Activated naive CD8-positive, alpha-beta T cell treated with anti-CD3 and anti-CD28 coated beads for 36 hours (primary cell): Measurements from ENCODE around the gene PDE4D. TPM values are rescaled to one million over a fixed set of nuclear protein-coding genes. Genes with fewer than 3 reads are reported as not detected.
"Not testable (repeated sequence)": the region's sequence is repeated elsewhere in the genome, so short reads cannot be mapped to it uniquely, and the experiment has no call there.

ENCODE experiments used
- DNase-seq: peaks from one replicate; pipeline ENCODE4 v3.0.0; 2021
- H3K27ac Mint-ChIP-seq: one replicate; pipeline ENCODE4 v1.8.0; 2022; ENCODE audit warnings: mild to moderate bottlenecking, moderate library complexity, mixed read lengths
- H3K27me3 Mint-ChIP-seq: one replicate; pipeline ENCODE4 v1.8.0; 2022; ENCODE audit warnings: mild to moderate bottlenecking, mixed read lengths
- H3K36me3 Mint-ChIP-seq: one replicate; pipeline ENCODE4 v1.8.0; 2021; ENCODE audit warnings: mild to moderate bottlenecking, mixed read lengths
- H3K4me1 Mint-ChIP-seq: one replicate; pipeline ENCODE4 v1.8.0; 2021; ENCODE audit warnings: mixed read lengths
- H3K4me3 Mint-ChIP-seq: one replicate; pipeline ENCODE4 v1.8.0; 2022; ENCODE audit warnings: mild to moderate bottlenecking, moderate library complexity, mixed read lengths
- H3K9me3 Mint-ChIP-seq: one replicate; pipeline ENCODE4 v1.8.0; 2022; ENCODE audit warnings: mixed read lengths
- total RNA-seq, 2 experiments: library from RNA; stranded (reverse); gene quantifications; one replicate each; pipeline ENCODE4 v1.2.3, GENCODE V29; 2021

Gene PDE4D
- total RNA-seq, 2 experiments from 2014 or later = 40.7 TPM

- H3K27ac Mint-ChIP-seq = no peak overlapping the region
- no peak overlapping the region for H3K4me3 Mint-ChIP-seq
- peaks cover 10% of the 10 kb centered on the region for H3K4me1 Mint-ChIP-seq
- H3K27me3 Mint-ChIP-seq = peaks cover 35% of the 10 kb centered on the region
- no peaks in the 10 kb centered on the region for H3K9me3 Mint-ChIP-seq
- no peaks in the 10 kb centered on the region for H3K36me3 Mint-ChIP-seq
- no peak for DNase-seq
Observed at GRCh38 chr5:59772757-59773156, 120.8 kb downstream of the PDE4D start.

GRCh38 chr5:59772206-59772605, 121.3 kb downstream of the PDE4D start:
- Mint-ChIP-seq H3K27ac (no peak overlapping the region), H3K27me3 (peaks cover 40% of the 10 kb centered on the region), H3K4me1 (peaks cover 10% of the 10 kb centered on the region), H3K9me3 (no peaks in the 10 kb centered on the region), H3K36me3 (no peaks in the 10 kb centered on the region), H3K4me3 (no peak overlapping the region)
- DNase-seq = no peak

GRCh38 chr5:59770953-59771352, 122.6 kb downstream of the PDE4D start:
- DNase-seq = no peak
- Mint-ChIP-seq H3K27me3 (peaks cover 45% of the 10 kb centered on the region), H3K36me3 (no peaks in the 10 kb centered on the region), H3K9me3 (no peaks in the 10 kb centered on the region), H3K4me1 (peaks cover 10% of the 10 kb centered on the region), H3K4me3 (no peak overlapping the region), H3K27ac (no peak overlapping the region)

- Mint-ChIP-seq H3K36me3 (no peaks in the 10 kb centered on the region), H3K4me1 (peaks cover 10% of the 10 kb centered on the region), H3K9me3 (no peaks in the 10 kb centered on the region), H3K27ac (no peak overlapping the region), H3K4me3 (no peak overlapping the region), H3K27me3 (peaks cover 52% of the 10 kb centered on the region)
- no peak for DNase-seq
Observed at GRCh38 chr5:59769832-59770231, 123.7 kb downstream of the PDE4D start.

GRCh38 chr5:59769041-59769360, 124.5 kb downstream of the PDE4D start:
- Mint-ChIP-seq H3K9me3 (no peaks in the 10 kb centered on the region), H3K4me1 (peaks cover 10% of the 10 kb centered on the region), H3K36me3 (no peaks in the 10 kb centered on the region), H3K4me3 (no peak overlapping the region), H3K27ac (no peak overlapping the region), H3K27me3 (peaks cover 52% of the 10 kb centered on the region)
- no peak for DNase-seq

GRCh38 chr5:59768152-59769040, 125.1 kb downstream of the PDE4D start:
- Mint-ChIP-seq H3K27ac (no peak overlapping the region), H3K9me3 (no peaks in the 10 kb centered on the region), H3K4me3 (peak overlapping the region; percentile 56), H3K27me3 (peaks cover 52% of the 10 kb centered on the region), H3K36me3 (no peaks in the 10 kb centered on the region), H3K4me1 (peaks cover 10% of the 10 kb centered on the region)
- peak; percentile 9 for DNase-seq

GRCh38 chr5:59767681-59768151, 125.8 kb downstream of the PDE4D start:
- H3K4me3 Mint-ChIP-seq = no peak overlapping the region
- no peak overlapping the region for H3K27ac Mint-ChIP-seq
- peaks cover 52% of the 10 kb centered on the region for H3K27me3 Mint-ChIP-seq
- H3K36me3 Mint-ChIP-seq = no peaks in the 10 kb centered on the region
- DNase-seq = no peak
- H3K9me3 Mint-ChIP-seq = no peaks in the 10 kb centered on the region
- peaks cover 10% of the 10 kb centered on the region for H3K4me1 Mint-ChIP-seq

GRCh38 chr5:59767211-59767605, 126.3 kb downstream of the PDE4D start:
- Mint-ChIP-seq H3K9me3 (no peaks in the 10 kb centered on the region), H3K36me3 (no peaks in the 10 kb centered on the region), H3K27ac (no peak overlapping the region), H3K4me3 (no peak overlapping the region), H3K27me3 (peaks cover 52% of the 10 kb centered on the region), H3K4me1 (peaks cover 10% of the 10 kb centered on the region)
- DNase-seq = no peak

GRCh38 chr5:59766427-59767210, 126.9 kb downstream of the PDE4D start:
- no peaks in the 10 kb centered on the region for H3K36me3 Mint-ChIP-seq
- no peak overlapping the region for H3K4me3 Mint-ChIP-seq
- H3K27ac Mint-ChIP-seq = no peak overlapping the region
- no peaks in the 10 kb centered on the region for H3K9me3 Mint-ChIP-seq
- DNase-seq = no peak
- H3K4me1 Mint-ChIP-seq = peaks cover 10% of the 10 kb centered on the region
- peaks cover 52% of the 10 kb centered on the region for H3K27me3 Mint-ChIP-seq

- DNase-seq = no peak
- H3K4me3 Mint-ChIP-seq = no peak overlapping the region
- H3K4me1 Mint-ChIP-seq = peaks cover 10% of the 10 kb centered on the region
- peaks cover 48% of the 10 kb centered on the region for H3K27me3 Mint-ChIP-seq
- H3K36me3 Mint-ChIP-seq = no peaks in the 10 kb centered on the region
- no peak overlapping the region for H3K27ac Mint-ChIP-seq
- H3K9me3 Mint-ChIP-seq = no peaks in the 10 kb centered on the region
Observed at GRCh38 chr5:59765446-59765845, 128.1 kb downstream of the PDE4D start.

GRCh38 chr5:59764361-59764760, 129.2 kb downstream of the PDE4D start:
- Mint-ChIP-seq H3K4me1 (peaks cover 10% of the 10 kb centered on the region), H3K4me3 (no peak overlapping the region), H3K27ac (no peak overlapping the region), H3K36me3 (no peaks in the 10 kb centered on the region), H3K27me3 (peaks cover 42% of the 10 kb centered on the region), H3K9me3 (no peaks in the 10 kb centered on the region)
- no peak for DNase-seq

GRCh38 chr5:59763541-59763940, 130.0 kb downstream of the PDE4D start:
- H3K4me3 Mint-ChIP-seq = no peak overlapping the region
- peaks cover 7% of the 10 kb centered on the region for H3K4me1 Mint-ChIP-seq
- no peaks in the 10 kb centered on the region for H3K36me3 Mint-ChIP-seq
- H3K9me3 Mint-ChIP-seq = no peaks in the 10 kb centered on the region
- no peak overlapping the region for H3K27ac Mint-ChIP-seq
- no peak for DNase-seq
- H3K27me3 Mint-ChIP-seq = peaks cover 34% of the 10 kb centered on the region

GRCh38 chr5:59762232-59762631, 131.3 kb downstream of the PDE4D start:
- H3K9me3 Mint-ChIP-seq, H3K27ac Mint-ChIP-seq, H3K36me3 Mint-ChIP-seq, DNase-seq, H3K4me1 Mint-ChIP-seq, H3K4me3 Mint-ChIP-seq: not testable (repeated sequence)
- peaks cover 21% of the 10 kb centered on the region for H3K27me3 Mint-ChIP-seq

- H3K4me3 Mint-ChIP-seq = no peak overlapping the region
- no peak overlapping the region for H3K27ac Mint-ChIP-seq
- H3K4me1 Mint-ChIP-seq = no peaks in the 10 kb centered on the region
- H3K36me3 Mint-ChIP-seq = no peaks in the 10 kb centered on the region
- H3K9me3 Mint-ChIP-seq = no peaks in the 10 kb centered on the region
- H3K27me3 Mint-ChIP-seq = peaks cover 11% of the 10 kb centered on the region
- peak; percentile 17 for DNase-seq
Observed at GRCh38 chr5:59760785-59761348, 132.7 kb downstream of the PDE4D start.

GRCh38 chr5:59759600-59760351, 133.8 kb downstream of the PDE4D start:
- H3K9me3 Mint-ChIP-seq = no peaks in the 10 kb centered on the region

More at GRCh38 chr5:59759600-59760351, 133.8 kb downstream of the PDE4D start:
- H3K27me3 Mint-ChIP-seq = peaks cover 4% of the 10 kb centered on the region
- H3K27ac Mint-ChIP-seq = no peak overlapping the region
- no peaks in the 10 kb centered on the region for H3K36me3 Mint-ChIP-seq
- no peak overlapping the region for H3K4me3 Mint-ChIP-seq
- DNase-seq = no peak
- H3K4me1 Mint-ChIP-seq = no peaks in the 10 kb centered on the region
